Loucy (cell line): ENCODE data around the gene CORO2B.

Experiments
- H2AFZ ChIP-seq: fragments of 200-600 bp; sonication (generic); 2 replicates; pipeline ENCODE4 v1.6.0; 2016; ENCODE audit warnings: antibody characterized with exemption, mild to moderate bottlenecking, low read length, moderate library complexity
- H3F3A ChIP-seq: fragments of 200-600 bp; 2 replicates; pipeline ENCODE4 v1.6.0; 2016; ENCODE audit warnings: antibody characterized with exemption, low read depth, mild to moderate bottlenecking
- H3K27me3 ChIP-seq: fragments of 200-600 bp; sonication (generic); 2 replicates; pipeline ENCODE4 v1.6.1; 2014; ENCODE audit warnings: low read length, mild to moderate bottlenecking; ENCODE audit not compliant: insufficient read depth, poor library complexity, severe bottlenecking
- H3K36me3 ChIP-seq: fragments of 200-600 bp; sonication (generic); 2 replicates; pipeline ENCODE4 v1.6.1; 2016; ENCODE audit warnings: low read length; ENCODE audit not compliant: insufficient read depth
- H3K4me1 ChIP-seq: fragments of 200-600 bp; sonication (generic); 2 replicates; pipeline ENCODE4 v1.5.1; 2014; ENCODE audit warnings: low read length, mild to moderate bottlenecking; ENCODE audit not compliant: insufficient read depth, poor library complexity, severe bottlenecking
- H3K4me2 ChIP-seq: fragments of 200-600 bp; sonication (generic); 2 replicates; pipeline ENCODE4 v1.6.0; 2014; ENCODE audit warnings: antibody characterized with exemption, low read length, low read depth, mild to moderate bottlenecking; ENCODE audit not compliant: poor library complexity, severe bottlenecking
- H3K4me3 ChIP-seq: fragments of 200-600 bp; sonication (generic); 2 replicates; pipeline ENCODE4 v1.5.1; 2014; ENCODE audit warnings: low read length, mild to moderate bottlenecking, mixed read lengths; ENCODE audit not compliant: poor library complexity, severe bottlenecking
- H3K79me2 ChIP-seq: fragments of 200-600 bp; sonication (generic); 2 replicates; pipeline ENCODE4 v1.6.1; 2014; ENCODE audit warnings: low read length; ENCODE audit not compliant: insufficient read depth
- H3K9ac ChIP-seq: fragments of 200-600 bp; sonication (generic); 2 replicates; pipeline ENCODE4 v1.6.0; 2014; ENCODE audit warnings: mild to moderate bottlenecking, low read depth, low read length, moderate library complexity; ENCODE audit not compliant: poor library complexity, severe bottlenecking
- H3K9me2 ChIP-seq: fragments of 200-600 bp; sonication (generic); replicated peaks from 2 replicates; pipeline ENCODE4 v1.6.1; 2016; ENCODE audit warnings: low read depth, low read length, mixed read lengths
- H3K9me3 ChIP-seq: fragments of 200-600 bp; sonication (generic); 2 replicates; pipeline ENCODE4 v1.6.1; 2014; ENCODE audit warnings: mild to moderate bottlenecking, antibody characterized with exemption, low read length, low read depth; ENCODE audit not compliant: insufficient read depth
- H4K20me1 ChIP-seq: fragments of 200-600 bp; sonication (generic); 2 replicates; pipeline ENCODE4 v1.6.0; 2014; ENCODE audit warnings: antibody characterized with exemption, low read length, mild to moderate bottlenecking; ENCODE audit not compliant: insufficient read depth, poor library complexity, severe bottlenecking
- CTCF ChIP-seq: fragments of 200-600 bp; sonication (generic); conservative IDR thresholded peaks from 2 replicates; pipeline ENCODE4 v1.5.1; 2014; ENCODE audit warnings: mild to moderate bottlenecking, antibody characterized with exemption, low read length
- EZH2phosphoT487 ChIP-seq: fragments of 200-600 bp; IDR thresholded peaks from 2 replicates; pipeline ENCODE4 v1.6.1; 2018; ENCODE audit warnings: antibody characterized with exemption, mild to moderate bottlenecking, moderate library complexity, borderline replicate concordance

CORO2B gene

GRCh38 chr15:68683551-68683950, 104.8 kb downstream of the CORO2B start:
- TF ChIP-seq EZH2phosphoT487 (no peak), CTCF (no peak)
- H3K9ac ChIP-seq, result no peak overlapping the region
- no peak overlapping the region for H3K4me2 ChIP-seq
- H3K9me2 ChIP-seq, result no peaks in the 10 kb centered on the region
- H3K4me3 ChIP-seq, result no peak overlapping the region
- no peaks in the 10 kb centered on the region for H3K27me3 ChIP-seq
- H3F3A ChIP-seq, result no peaks in the 10 kb centered on the region
- no peak overlapping the region for H2AFZ ChIP-seq
- no peaks in the 10 kb centered on the region for H3K36me3 ChIP-seq
- H3K4me1 ChIP-seq, result no peaks in the 10 kb centered on the region
- H4K20me1 ChIP-seq, result no peaks in the 10 kb centered on the region
- no peaks in the 10 kb centered on the region for H3K9me3 ChIP-seq
- no peaks in the 10 kb centered on the region for H3K79me2 ChIP-seq

- H3F3A ChIP-seq, result no peaks in the 10 kb centered on the region
- no peak overlapping the region for H3K4me2 ChIP-seq
- H3K4me3 ChIP-seq, result no peak overlapping the region
- H4K20me1 ChIP-seq, result no peaks in the 10 kb centered on the region
- no peak overlapping the region for H3K9ac ChIP-seq
- no peaks in the 10 kb centered on the region for H3K79me2 ChIP-seq
- TF ChIP-seq EZH2phosphoT487, result no peak
- no peak for TF ChIP-seq CTCF
- no peaks in the 10 kb centered on the region for H3K36me3 ChIP-seq
- H3K9me2 ChIP-seq, result no peaks in the 10 kb centered on the region
- H3K4me1 ChIP-seq, result no peaks in the 10 kb centered on the region
- no peaks in the 10 kb centered on the region for H3K27me3 ChIP-seq
- no peaks in the 10 kb centered on the region for H3K9me3 ChIP-seq
- no peak overlapping the region for H2AFZ ChIP-seq
These were observed 105.7 kb downstream of the CORO2B start for GRCh38 chr15:68684476-68684875.

GRCh38 chr15:68687136-68687735, 108.4 kb downstream of the CORO2B start:
- Histone ChIP-seq H3K9me2 (no peaks in the 10 kb centered on the region), H3K27me3 (no peaks in the 10 kb centered on the region), H4K20me1 (no peaks in the 10 kb centered on the region), H3K9ac (no peak overlapping the region), H3K4me1 (peaks cover 3% of the 10 kb centered on the region), H3K36me3 (no peaks in the 10 kb centered on the region), H3K4me2 (no peak overlapping the region), H3F3A (no peaks in the 10 kb centered on the region), H3K4me3 (no peak overlapping the region), H3K9me3 (no peaks in the 10 kb centered on the region), H2AFZ (no peak overlapping the region), H3K79me2 (no peaks in the 10 kb centered on the region)
- TF ChIP-seq CTCF (no peak), EZH2phosphoT487 (no peak)
